Measurements from ENCODE around the gene KRTDAP. TPM values are rescaled to one million over a fixed set of nuclear protein-coding genes. Genes with fewer than 3 reads are reported as not detected.

KRTDAP gene
- total RNA-seq, 2 donors from 2014 or later = not detected

- Mint-ChIP-seq H3K4me1 (no peaks in the 10 kb centered on the region), H3K9me3 (no peaks in the 10 kb centered on the region), H3K27me3 (peaks cover 17% of the 10 kb centered on the region), H3K36me3 (ENCODE audit: low read depth) (no peaks in the 10 kb centered on the region), H3K27ac (no peak overlapping the region), H3K4me3 (no peak overlapping the region)
- ATAC-seq (replicated peaks) = no peak
Measured at GRCh38 chr19:35521124-35521743, 31.0 kb upstream of the KRTDAP start.

GRCh38 chr19:35519291-35519690, 29.0 kb upstream of the KRTDAP start:
- H3K27ac Mint-ChIP-seq = no peak overlapping the region
- no peaks in the 10 kb centered on the region for H3K36me3 Mint-ChIP-seq (ENCODE audit: low read depth)
- no peaks in the 10 kb centered on the region for H3K4me1 Mint-ChIP-seq
- no peak for ATAC-seq (replicated peaks)
- H3K9me3 Mint-ChIP-seq = no peaks in the 10 kb centered on the region
- H3K4me3 Mint-ChIP-seq = no peak overlapping the region
- H3K27me3 Mint-ChIP-seq = peaks cover 17% of the 10 kb centered on the region

GRCh38 chr19:35518313-35518712, 28.0 kb upstream of the KRTDAP start:
- no peaks in the 10 kb centered on the region for H3K4me1 Mint-ChIP-seq
- H3K36me3 Mint-ChIP-seq (ENCODE audit: low read depth) = no peaks in the 10 kb centered on the region
- no peak for ATAC-seq (replicated peaks)
- no peak overlapping the region for H3K27ac Mint-ChIP-seq
- no peak overlapping the region for H3K4me3 Mint-ChIP-seq
- H3K27me3 Mint-ChIP-seq = peaks cover 17% of the 10 kb centered on the region
- no peaks in the 10 kb centered on the region for H3K9me3 Mint-ChIP-seq

GRCh38 chr19:35517342-35517741, 27.1 kb upstream of the KRTDAP start:
- Mint-ChIP-seq H3K9me3 (no peaks in the 10 kb centered on the region), H3K27ac (no peak overlapping the region), H3K27me3 (peaks cover 25% of the 10 kb centered on the region), H3K4me1 (no peaks in the 10 kb centered on the region), H3K4me3 (no peak overlapping the region), H3K36me3 (ENCODE audit: low read depth) (no peaks in the 10 kb centered on the region)
- ATAC-seq (replicated peaks) = no peak

- Mint-ChIP-seq H3K4me1 (no peaks in the 10 kb centered on the region), H3K9me3 (no peaks in the 10 kb centered on the region), H3K36me3 (ENCODE audit: low read depth) (no peaks in the 10 kb centered on the region), H3K27me3 (peaks cover 25% of the 10 kb centered on the region), H3K4me3 (no peak overlapping the region), H3K27ac (no peak overlapping the region)
- no peak for ATAC-seq (replicated peaks)
Measured at GRCh38 chr19:35516310-35516709, 26.0 kb upstream of the KRTDAP start.

GRCh38 chr19:35514282-35514809, 24.1 kb upstream of the KRTDAP start:
- Mint-ChIP-seq H3K9me3 (no peaks in the 10 kb centered on the region), H3K36me3 (ENCODE audit: low read depth) (no peaks in the 10 kb centered on the region), H3K27me3 (peaks cover 23% of the 10 kb centered on the region), H3K4me3 (no peak overlapping the region), H3K27ac (no peak overlapping the region), H3K4me1 (no peaks in the 10 kb centered on the region)
- ATAC-seq (replicated peaks) = no peak

- Mint-ChIP-seq H3K4me3 (no peak within 1 kb of the TSS), H3K36me3 (ENCODE audit: low read depth) (no peaks in the 10 kb centered on the region), H3K4me1 (no peaks in the 10 kb centered on the region), H3K27me3 (peaks cover 24% of the 10 kb centered on the region), H3K9me3 (no peaks in the 10 kb centered on the region), H3K27ac (no peak within 1 kb of the TSS)
- ATAC-seq (replicated peaks) = no peak
Measured at GRCh38 chr19:35513628-35514281, 23.5 kb upstream of the KRTDAP start, which contains the start of gene DMKN. Gene DMKN (minus strand): TSS chr19:35513649. CDS start chr19:35513475, 174 bp downstream.

GRCh38 chr19:35512831-35513627, 22.8 kb upstream of the KRTDAP start:
- Mint-ChIP-seq H3K4me1 (no peaks in the 10 kb centered on the region), H3K27ac (no peak overlapping the region), H3K36me3 (ENCODE audit: low read depth) (no peaks in the 10 kb centered on the region), H3K4me3 (no peak overlapping the region), H3K27me3 (peaks cover 26% of the 10 kb centered on the region), H3K9me3 (no peaks in the 10 kb centered on the region)
- ATAC-seq (replicated peaks) = no peak

- H3K4me1 Mint-ChIP-seq = no peaks in the 10 kb centered on the region
- peaks cover 26% of the 10 kb centered on the region for H3K27me3 Mint-ChIP-seq
- no peak overlapping the region for H3K4me3 Mint-ChIP-seq
- no peaks in the 10 kb centered on the region for H3K36me3 Mint-ChIP-seq (ENCODE audit: low read depth)
- no peak for ATAC-seq (replicated peaks)
- no peaks in the 10 kb centered on the region for H3K9me3 Mint-ChIP-seq
- H3K27ac Mint-ChIP-seq = no peak overlapping the region
Measured at GRCh38 chr19:35511337-35511736, 21.1 kb upstream of the KRTDAP start.

GRCh38 chr19:35510626-35510964, 20.3 kb upstream of the KRTDAP start:
- Mint-ChIP-seq H3K4me3 (peak overlapping the region; percentile 69), H3K9me3 (no peaks in the 10 kb centered on the region)
- no peak for ATAC-seq (replicated peaks)

GRCh38 chr19:35509861-35510625, 19.8 kb upstream of the KRTDAP start:
- Mint-ChIP-seq H3K9me3 (no peaks in the 10 kb centered on the region), H3K4me3 (peak overlapping the region; percentile 69), H3K27ac (no peak overlapping the region), H3K4me1 (no peaks in the 10 kb centered on the region), H3K27me3 (peaks cover 30% of the 10 kb centered on the region), H3K36me3 (ENCODE audit: low read depth) (no peaks in the 10 kb centered on the region)
- peak; percentile 81 for ATAC-seq (replicated peaks)

More at GRCh38 chr19:35510626-35510964, 20.3 kb upstream of the KRTDAP start:
- Mint-ChIP-seq H3K27ac (no peak overlapping the region), H3K27me3 (peaks cover 30% of the 10 kb centered on the region), H3K4me1 (no peaks in the 10 kb centered on the region), H3K36me3 (ENCODE audit: low read depth) (no peaks in the 10 kb centered on the region)

- peak; percentile 68 for ATAC-seq (replicated peaks)
- Mint-ChIP-seq H3K9me3 (no peaks in the 10 kb centered on the region), H3K4me3 (peak overlapping the region; percentile 69), H3K36me3 (ENCODE audit: low read depth) (no peaks in the 10 kb centered on the region), H3K27ac (no peak overlapping the region), H3K4me1 (no peaks in the 10 kb centered on the region), H3K27me3 (peaks cover 27% of the 10 kb centered on the region)
Measured at GRCh38 chr19:35509018-35509652, 18.9 kb upstream of the KRTDAP start.

- Mint-ChIP-seq H3K36me3 (ENCODE audit: low read depth) (no peaks in the 10 kb centered on the region), H3K4me3 (no peak overlapping the region), H3K9me3 (no peaks in the 10 kb centered on the region), H3K4me1 (no peaks in the 10 kb centered on the region), H3K27me3 (peaks cover 23% of the 10 kb centered on the region), H3K27ac (no peak overlapping the region)
- no peak for ATAC-seq (replicated peaks)
Measured at GRCh38 chr19:35508129-35508528, 17.9 kb upstream of the KRTDAP start.

- Mint-ChIP-seq H3K36me3 (ENCODE audit: low read depth) (no peaks in the 10 kb centered on the region), H3K27ac (no peak overlapping the region), H3K27me3 (peaks cover 20% of the 10 kb centered on the region), H3K4me3 (no peak overlapping the region), H3K4me1 (no peaks in the 10 kb centered on the region), H3K9me3 (no peaks in the 10 kb centered on the region)
- no peak for ATAC-seq (replicated peaks)
Measured at GRCh38 chr19:35507561-35507960, 17.3 kb upstream of the KRTDAP start.
